Panc1 (cell line): Measurements from ENCODE around the gene ATF7.

Experiments used
- POLR2AphosphoS5 ChIP-seq: IDR thresholded peaks from 2 replicates; pipeline ENCODE4 v1.6.1; 2012; ENCODE audit warnings: mild to moderate bottlenecking, low read depth, low read length, moderate library complexity
- REST ChIP-seq, 2 experiments: IDR thresholded peaks; 2 replicates each; pipeline ENCODE4 v1.6.1; 2011 to 2012; ENCODE audit warnings: low read depth in 2 of 2, control low read depth in 1 of 2, low read length in 1 of 2, mild to moderate bottlenecking in 1 of 2, moderate library complexity in 1 of 2; ENCODE audit not compliant: insufficient read depth in 1 of 2
- SIN3A ChIP-seq: IDR thresholded peaks from 2 replicates; pipeline ENCODE4 v1.6.1; 2012; ENCODE audit warnings: low read depth, mild to moderate bottlenecking, low read length, moderate library complexity, borderline replicate concordance; ENCODE audit not compliant: insufficient read depth
- TCF7L2 ChIP-seq: IDR thresholded peaks from 2 replicates; pipeline ENCODE4 v1.6.1; 2011; ENCODE audit warnings: mild to moderate bottlenecking, low read depth, low read length, inconsistent platforms
- TF ChIP-seq, protein P1 (sequence below): fragments of 450-650 bp; IDR thresholded peaks from 2 replicates; pipeline ENCODE4 v1.5.1; 2017; ENCODE audit warnings: mild to moderate bottlenecking

GRCh38 chr12:53657041-53657440 lies 30.9 kb upstream of the ATF7 start:
- TF ChIP-seq, protein P1, sequence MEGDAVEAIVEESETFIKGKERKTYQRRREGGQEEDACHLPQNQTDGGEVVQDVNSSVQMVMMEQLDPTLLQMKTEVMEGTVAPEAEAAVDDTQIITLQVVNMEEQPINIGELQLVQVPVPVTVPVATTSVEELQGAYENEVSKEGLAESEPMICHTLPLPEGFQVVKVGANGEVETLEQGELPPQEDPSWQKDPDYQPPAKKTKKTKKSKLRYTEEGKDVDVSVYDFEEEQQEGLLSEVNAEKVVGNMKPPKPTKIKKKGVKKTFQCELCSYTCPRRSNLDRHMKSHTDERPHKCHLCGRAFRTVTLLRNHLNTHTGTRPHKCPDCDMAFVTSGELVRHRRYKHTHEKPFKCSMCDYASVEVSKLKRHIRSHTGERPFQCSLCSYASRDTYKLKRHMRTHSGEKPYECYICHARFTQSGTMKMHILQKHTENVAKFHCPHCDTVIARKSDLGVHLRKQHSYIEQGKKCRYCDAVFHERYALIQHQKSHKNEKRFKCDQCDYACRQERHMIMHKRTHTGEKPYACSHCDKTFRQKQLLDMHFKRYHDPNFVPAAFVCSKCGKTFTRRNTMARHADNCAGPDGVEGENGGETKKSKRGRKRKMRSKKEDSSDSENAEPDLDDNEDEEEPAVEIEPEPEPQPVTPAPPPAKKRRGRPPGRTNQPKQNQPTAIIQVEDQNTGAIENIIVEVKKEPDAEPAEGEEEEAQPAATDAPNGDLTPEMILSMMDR = no peak
- no peak for TF ChIP-seq REST (IDR thresholded peaks at IDR 0.05; ENCODE audit: insufficient read depth in 1 of 2, low read depth in 2 of 2, low read length in 1 of 2)
- TF ChIP-seq POLR2AphosphoS5 = no peak
- TF ChIP-seq TCF7L2 = no peak
- no peak for TF ChIP-seq SIN3A
